Measurements from ENCODE around the gene SUN1. TPM values are rescaled to one million over a fixed set of nuclear protein-coding genes. Genes with fewer than 3 reads are reported as not detected.

SUN1 gene
- total and polyA plus RNA-seq, 2 experiments from 2014 or later: 63.3 to 145 TPM

DNA sequence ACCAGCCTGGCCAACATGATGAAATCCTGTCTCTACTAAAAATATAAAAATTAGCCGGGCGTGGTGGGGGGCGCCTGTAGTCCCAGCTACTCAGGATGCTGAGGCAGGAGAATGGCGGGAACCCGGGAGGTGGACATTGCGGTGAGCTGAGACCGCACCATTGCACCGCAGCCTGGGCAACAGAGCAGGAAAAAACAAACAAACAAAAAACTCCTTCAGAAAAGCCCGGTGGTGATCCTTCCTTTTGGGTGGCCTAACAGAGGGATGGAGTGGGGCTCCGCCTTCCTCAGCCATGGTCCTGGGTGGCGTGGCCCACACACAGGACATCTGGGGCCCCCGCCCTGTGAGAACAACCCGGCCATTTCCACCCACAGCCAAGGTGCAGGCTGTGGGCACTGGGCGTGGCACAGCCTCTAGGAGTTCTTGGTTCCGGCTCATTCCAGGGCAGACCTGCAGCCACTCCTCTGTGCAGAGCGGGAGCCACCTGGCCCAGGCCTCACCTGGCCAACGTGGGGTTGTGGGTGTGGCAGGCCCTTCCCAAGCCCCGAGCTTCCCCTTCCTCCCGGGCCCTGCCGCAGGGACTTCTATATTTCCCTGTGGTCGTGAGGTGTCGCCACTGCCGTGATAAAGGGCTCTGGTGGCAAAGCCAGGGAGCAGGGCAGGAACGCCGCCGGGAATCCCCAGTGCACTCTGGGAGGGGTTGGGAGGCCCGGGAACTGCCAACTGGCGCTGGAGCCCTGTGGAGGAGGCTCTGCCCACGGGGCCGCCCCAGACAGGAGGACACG lies 81.7 kb downstream of the SUN1 start:
- Histone ChIP-seq H3K27ac (ENCODE audit: low read depth) (no peak overlapping the region), H2AFZ (no peak overlapping the region), H4K20me1 (replicated peaks; ENCODE audit: insufficient read depth) (no peaks in the 10 kb centered on the region), H3K27me3 (ENCODE audit: insufficient read depth) (no peaks in the 10 kb centered on the region), H3K4me2 (no peak overlapping the region), H3K4me1 (ENCODE audit: insufficient read depth) (no peaks in the 10 kb centered on the region), H3K36me3 (ENCODE audit: insufficient read depth) (no peaks in the 10 kb centered on the region), H3K9me2 (ENCODE audit: insufficient read depth) (no peaks in the 10 kb centered on the region), H3K4me3 (no peak overlapping the region), H3F3A (replicated peaks; ENCODE audit: low read depth) (no peaks in the 10 kb centered on the region), H3K79me2 (replicated peaks; ENCODE audit: insufficient read depth) (no peaks in the 10 kb centered on the region)
- H3K4me3 Mint-ChIP-seq: no peak overlapping the region; the same call in 2 of the 3 replicates
- ATAC-seq (no peak; the same call in 2 of the 3 replicates), DNase-seq (ENCODE audit: low spot score) (no peak)
- H3K27ac Mint-ChIP-seq: no peak overlapping the region
- peaks cover 15% of the 10 kb centered on the region for H3K27me3 Mint-ChIP-seq (ENCODE audit: insufficient read depth, low read depth, poor library complexity)
- no peaks in the 10 kb centered on the region for H3K36me3 Mint-ChIP-seq (ENCODE audit: low read depth)
- peaks cover 4% of the 10 kb centered on the region; the same call in 1 of the 3 replicates for H3K4me1 Mint-ChIP-seq
- TF ChIP-seq, protein P1, sequence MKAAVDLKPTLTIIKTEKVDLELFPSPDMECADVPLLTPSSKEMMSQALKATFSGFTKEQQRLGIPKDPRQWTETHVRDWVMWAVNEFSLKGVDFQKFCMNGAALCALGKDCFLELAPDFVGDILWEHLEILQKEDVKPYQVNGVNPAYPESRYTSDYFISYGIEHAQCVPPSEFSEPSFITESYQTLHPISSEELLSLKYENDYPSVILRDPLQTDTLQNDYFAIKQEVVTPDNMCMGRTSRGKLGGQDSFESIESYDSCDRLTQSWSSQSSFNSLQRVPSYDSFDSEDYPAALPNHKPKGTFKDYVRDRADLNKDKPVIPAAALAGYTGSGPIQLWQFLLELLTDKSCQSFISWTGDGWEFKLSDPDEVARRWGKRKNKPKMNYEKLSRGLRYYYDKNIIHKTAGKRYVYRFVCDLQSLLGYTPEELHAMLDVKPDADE (IDR thresholded peaks at IDR 0.05): no peak
- TF ChIP-seq CTCF (conservative IDR thresholded peaks at IDR 0.05; ENCODE audit: low read depth in 2 of 2): 0 out of 4 replicates have a peak, but pooled peaks of 1 of the 2 experiments have one; percentile 12
- H3K9me3 Mint-ChIP-seq: no peaks in the 10 kb centered on the region

DNA sequence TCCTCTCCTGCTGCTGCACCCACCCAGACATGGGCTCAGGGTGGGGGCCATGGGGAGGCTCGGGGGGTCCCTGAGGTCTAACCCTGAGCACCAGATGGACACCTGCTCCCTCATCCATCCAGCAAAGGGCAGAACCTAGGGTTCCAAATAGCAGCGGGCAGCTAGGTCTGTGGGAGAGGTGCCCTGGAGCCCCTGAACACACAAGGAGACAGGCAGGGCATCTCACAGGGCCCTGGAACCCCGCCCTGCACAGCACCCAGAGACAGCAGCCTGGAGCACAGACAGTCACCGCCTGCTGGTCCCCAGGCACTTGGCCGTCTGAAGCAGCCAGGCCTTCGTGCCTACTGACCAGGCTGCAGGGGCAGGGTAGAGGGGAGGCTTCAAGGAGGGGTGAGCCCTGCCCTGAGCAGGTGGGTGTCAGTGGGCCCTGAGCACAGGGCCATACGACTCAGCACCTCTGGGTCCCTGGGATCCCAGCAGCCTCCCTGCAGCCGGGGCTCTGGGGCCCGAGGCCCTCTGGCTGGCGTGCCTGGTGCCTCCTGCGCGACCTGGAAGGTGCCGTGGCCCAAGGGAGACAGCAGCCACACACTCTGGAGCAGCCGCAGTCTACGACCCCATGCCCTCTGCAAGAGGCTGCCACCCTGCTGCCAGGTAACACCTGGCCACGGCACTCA lies 82.4 kb downstream of the SUN1 start:
- H4K20me1 ChIP-seq (replicated peaks; ENCODE audit: insufficient read depth): no peaks in the 10 kb centered on the region
- no peaks in the 10 kb centered on the region for H3K9me3 Mint-ChIP-seq
- no peak for TF ChIP-seq CREB1 (CRISPR knock-in tag; IDR thresholded peaks at IDR 0.05; ENCODE audit: low read depth)
- TF ChIP-seq STAT1 (IDR thresholded peaks at IDR 0.05; ENCODE audit: unreplicated experiment): no peak
- H3F3A ChIP-seq (replicated peaks; ENCODE audit: low read depth): no peaks in the 10 kb centered on the region
- no peak overlapping the region for H3K4me3 ChIP-seq
- no peaks in the 10 kb centered on the region for H3K36me3 Mint-ChIP-seq (ENCODE audit: low read depth)
- H3K27me3 ChIP-seq (ENCODE audit: insufficient read depth): no peaks in the 10 kb centered on the region
- no peaks in the 10 kb centered on the region for H3K4me1 ChIP-seq (ENCODE audit: insufficient read depth)
- H3K79me2 ChIP-seq (replicated peaks; ENCODE audit: insufficient read depth): no peaks in the 10 kb centered on the region
- H3K4me1 Mint-ChIP-seq: peaks cover 4% of the 10 kb centered on the region; the same call in 2 of the 3 replicates
- no peaks in the 10 kb centered on the region for H3K36me3 ChIP-seq (ENCODE audit: insufficient read depth)
- no peak for DNase-seq (ENCODE audit: low spot score)
- no peak for ATAC-seq
- H3K27me3 Mint-ChIP-seq (ENCODE audit: insufficient read depth, low read depth, poor library complexity): peaks cover 15% of the 10 kb centered on the region
- H3K27ac ChIP-seq (ENCODE audit: low read depth): no peak overlapping the region
- no peak overlapping the region for H2AFZ ChIP-seq
- no peak overlapping the region for H3K4me2 ChIP-seq
- no peak overlapping the region for H3K4me3 Mint-ChIP-seq
- H3K9me2 ChIP-seq (ENCODE audit: insufficient read depth): no peaks in the 10 kb centered on the region
- no peak overlapping the region for H3K27ac Mint-ChIP-seq

All from GM23338 (cell line).